GM12875 (cell line): ENCODE results near the gene RNF223.
"Not testable (repeated sequence)": the region's sequence is repeated elsewhere in the genome, so short reads cannot be mapped to it uniquely, and the experiment has no call there.

ENCODE experiments used
- H3K4me3 ChIP-seq: one replicate; pipeline ENCODE4 v1.5.1; 2011; ENCODE audit warnings: low read depth, low read length, control low read depth
- TF ChIP-seq, protein P1 (sequence below): IDR thresholded peaks from 2 replicates; pipeline ENCODE4 v1.5.1; 2011; ENCODE audit warnings: low read depth, mild to moderate bottlenecking, control low read depth, inconsistent platforms, low read length, moderate library complexity, borderline replicate concordance; ENCODE audit not compliant: insufficient read depth

The RNF223 gene

DNA sequence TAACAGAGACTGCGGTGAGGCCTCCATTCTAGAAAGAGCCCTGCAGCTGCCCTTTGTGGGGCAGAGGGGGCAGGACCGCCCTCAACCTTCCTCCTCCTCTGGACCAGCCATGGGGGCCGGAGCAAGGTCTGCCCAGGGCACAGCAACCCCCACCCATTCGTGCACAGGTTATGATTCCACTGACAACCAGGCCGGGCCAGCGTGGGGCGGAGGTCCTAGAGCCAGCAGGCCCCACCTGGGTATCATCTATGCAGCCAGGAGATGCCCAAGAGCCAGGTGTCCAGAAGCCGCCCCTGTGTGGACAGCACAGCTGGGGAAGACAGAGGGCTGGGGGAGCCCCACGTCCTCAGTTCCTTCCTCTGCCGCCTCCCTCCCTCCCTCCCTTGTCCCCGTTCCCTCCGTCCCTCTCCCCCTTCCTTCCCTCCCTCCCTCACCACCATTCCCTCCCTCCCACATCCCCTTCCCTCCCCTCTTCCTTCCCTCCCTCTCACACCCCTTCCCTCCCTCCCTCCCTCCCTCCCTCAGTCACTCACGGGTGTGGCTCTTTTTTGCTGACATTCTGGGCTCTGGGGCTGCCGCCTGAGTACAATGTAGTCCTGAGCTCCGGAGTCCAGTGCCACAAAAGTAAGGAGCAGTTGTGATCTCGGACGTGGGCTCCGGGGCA, 12.3 kb downstream of the RNF223 start:
- TF ChIP-seq, protein P1, sequence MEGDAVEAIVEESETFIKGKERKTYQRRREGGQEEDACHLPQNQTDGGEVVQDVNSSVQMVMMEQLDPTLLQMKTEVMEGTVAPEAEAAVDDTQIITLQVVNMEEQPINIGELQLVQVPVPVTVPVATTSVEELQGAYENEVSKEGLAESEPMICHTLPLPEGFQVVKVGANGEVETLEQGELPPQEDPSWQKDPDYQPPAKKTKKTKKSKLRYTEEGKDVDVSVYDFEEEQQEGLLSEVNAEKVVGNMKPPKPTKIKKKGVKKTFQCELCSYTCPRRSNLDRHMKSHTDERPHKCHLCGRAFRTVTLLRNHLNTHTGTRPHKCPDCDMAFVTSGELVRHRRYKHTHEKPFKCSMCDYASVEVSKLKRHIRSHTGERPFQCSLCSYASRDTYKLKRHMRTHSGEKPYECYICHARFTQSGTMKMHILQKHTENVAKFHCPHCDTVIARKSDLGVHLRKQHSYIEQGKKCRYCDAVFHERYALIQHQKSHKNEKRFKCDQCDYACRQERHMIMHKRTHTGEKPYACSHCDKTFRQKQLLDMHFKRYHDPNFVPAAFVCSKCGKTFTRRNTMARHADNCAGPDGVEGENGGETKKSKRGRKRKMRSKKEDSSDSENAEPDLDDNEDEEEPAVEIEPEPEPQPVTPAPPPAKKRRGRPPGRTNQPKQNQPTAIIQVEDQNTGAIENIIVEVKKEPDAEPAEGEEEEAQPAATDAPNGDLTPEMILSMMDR, result no peak
- no peak overlapping the region for H3K4me3 ChIP-seq

- no peak overlapping the region for H3K4me3 ChIP-seq
- TF ChIP-seq, protein P1, result no peak
Measured at GRCh38 chr1:1060281-1061000, 13.7 kb downstream of the RNF223 start.

- TF ChIP-seq, protein P1, result no peak
- peak overlapping the region; percentile 53 for H3K4me3 ChIP-seq
Measured at GRCh38 chr1:1059494-1060280, 14.4 kb downstream of the RNF223 start.

- H3K4me3 ChIP-seq, result peak overlapping the region; percentile 53
- TF ChIP-seq, protein P1, result peak; percentile 34; the same call in 1 of the 2 replicates
Measured at GRCh38 chr1:1058921-1059493, 15.1 kb downstream of the RNF223 start.

DNA sequence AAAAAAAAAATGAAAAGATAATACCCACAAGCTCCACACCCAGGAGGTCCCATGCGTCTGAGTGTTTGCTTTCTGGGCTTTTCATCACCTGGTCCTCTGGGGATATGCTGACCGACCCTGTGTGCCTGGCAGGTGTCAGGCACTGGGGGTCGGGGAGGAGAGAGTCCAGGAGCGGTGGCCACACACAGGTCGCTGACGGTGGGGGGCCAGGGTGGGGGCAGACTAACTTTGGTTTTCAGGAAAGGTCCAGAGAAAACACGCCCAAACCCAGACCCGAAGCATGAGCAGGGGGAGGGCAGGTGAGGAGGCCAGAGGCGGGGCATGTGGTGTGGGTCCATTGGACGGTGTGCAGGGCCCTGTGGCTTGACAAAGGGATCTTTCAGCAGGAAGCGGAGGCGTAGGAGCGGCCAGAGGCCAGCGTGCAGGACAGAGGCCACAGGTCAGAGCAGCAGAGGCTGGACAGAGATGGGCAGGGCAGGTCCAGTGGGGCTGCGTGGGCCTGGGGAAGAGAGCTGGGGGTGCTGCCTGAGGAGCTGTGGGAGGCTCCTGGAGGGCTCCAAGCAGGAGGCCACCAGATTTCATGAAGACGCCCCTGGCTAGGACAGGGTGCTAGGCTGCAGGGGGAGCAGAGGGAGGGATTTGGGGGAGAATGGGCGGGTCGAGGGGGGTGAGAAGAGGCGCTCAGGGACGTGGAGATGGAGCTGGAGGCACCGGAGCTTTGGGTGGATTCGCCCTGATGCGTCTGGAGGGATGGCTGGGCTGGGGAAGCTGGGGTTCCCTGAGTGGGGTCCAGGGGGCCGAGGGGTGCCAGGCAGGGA, 15.8 kb downstream of the RNF223 start:
- TF ChIP-seq, protein P1, result no peak
- peak overlapping the region; percentile 53 for H3K4me3 ChIP-seq

DNA sequence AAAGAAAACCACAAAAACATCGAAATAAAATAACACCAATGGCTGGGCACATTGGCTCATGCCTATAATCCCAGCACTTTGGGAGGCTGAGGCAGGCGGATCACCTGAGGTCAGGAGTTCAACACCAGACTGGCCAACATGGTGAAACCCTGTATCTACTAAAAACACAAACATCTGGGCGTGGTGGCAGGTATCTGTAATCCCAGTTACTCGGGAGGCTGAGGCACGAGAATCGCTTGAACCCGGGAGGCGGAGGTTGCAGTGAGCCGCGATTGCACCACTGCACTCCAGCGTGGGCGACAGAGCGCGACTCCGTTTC, 16.4 kb downstream of the RNF223 start:
- H3K4me3 ChIP-seq, result not testable (repeated sequence)
